Ishikawa (cell line): Measurements from ENCODE around the gene OR14J1.

ENCODE experiments used
- CEBPB ChIP-seq: IDR thresholded peaks from 2 replicates; pipeline ENCODE4 v1.6.1; 2012
- CREB1 ChIP-seq: IDR thresholded peaks from 2 replicates; pipeline ENCODE4 v1.6.1; 2012; ENCODE audit warnings: low read depth
- EGR1 ChIP-seq: IDR thresholded peaks from 2 replicates; pipeline ENCODE4 v1.6.1; 2012
- EP300 ChIP-seq: IDR thresholded peaks from 2 replicates; pipeline ENCODE4 v1.6.1; 2012; ENCODE audit warnings: borderline replicate concordance
- FOXM1 ChIP-seq: IDR thresholded peaks from 2 replicates; pipeline ENCODE4 v1.6.1; 2012; ENCODE audit warnings: low read depth, borderline replicate concordance
- MAX ChIP-seq: IDR thresholded peaks from 2 replicates; pipeline ENCODE4 v1.6.1; 2012
- NFIC ChIP-seq: IDR thresholded peaks from 2 replicates; pipeline ENCODE4 v1.6.1; 2012
- RAD21 ChIP-seq: IDR thresholded peaks from 2 replicates; pipeline ENCODE4 v1.6.1; 2012; ENCODE audit warnings: low read depth
- REST ChIP-seq: IDR thresholded peaks from 2 replicates; pipeline ENCODE4 v1.6.1; 2012; ENCODE audit warnings: low read depth, mild to moderate bottlenecking
- TAF1 ChIP-seq: IDR thresholded peaks from 2 replicates; pipeline ENCODE4 v1.6.1; 2012; ENCODE audit warnings: low read depth, mild to moderate bottlenecking
- TCF12 ChIP-seq: IDR thresholded peaks from 2 replicates; pipeline ENCODE4 v1.6.1; 2012; ENCODE audit warnings: low read depth
- TEAD4 ChIP-seq: IDR thresholded peaks from 2 replicates; pipeline ENCODE4 v1.6.1; 2012
- USF1 ChIP-seq: IDR thresholded peaks from 2 replicates; pipeline ENCODE4 v1.6.1; 2012
- YY1 ChIP-seq: IDR thresholded peaks from 2 replicates; pipeline ENCODE4 v1.6.1; 2012; ENCODE audit warnings: low read depth
- ZBTB7A ChIP-seq: IDR thresholded peaks from 2 replicates; pipeline ENCODE4 v1.6.1; 2012; ENCODE audit warnings: low read depth

Gene OR14J1

GRCh38 chr6:29301316-29301715, at the start of gene OR14J1:
TSS of gene OR14J1 (plus strand) at chr6:29301701. CDS start at chr6:29306690, 4,989 bp downstream.
- no peak for TF ChIP-seq FOXM1
- TF ChIP-seq CREB1, result no peak
- TF ChIP-seq YY1, result no peak
- no peak for TF ChIP-seq TAF1
- TF ChIP-seq CEBPB, result no peak
- no peak for TF ChIP-seq NFIC
- TF ChIP-seq USF1, result no peak
- TF ChIP-seq MAX, result no peak
- TF ChIP-seq RAD21, result no peak
- TF ChIP-seq TEAD4, result no peak
- TF ChIP-seq ZBTB7A, result no peak
- no peak for TF ChIP-seq REST
- no peak for TF ChIP-seq TCF12
- TF ChIP-seq EP300, result no peak
- TF ChIP-seq EGR1, result no peak

GRCh38 chr6:29251736-29252135, 49.8 kb upstream of the OR14J1 start:
- TF ChIP-seq EP300 (no peak), EGR1 (no peak), TCF12 (no peak), USF1 (no peak), NFIC (no peak), CEBPB (no peak), REST (no peak), RAD21 (no peak), TEAD4 (no peak), FOXM1 (no peak), TAF1 (no peak), ZBTB7A (no peak), MAX (no peak), YY1 (no peak), CREB1 (no peak)

GRCh38 chr6:29255530-29255929, 46.0 kb upstream of the OR14J1 start:
- no peak for TF ChIP-seq CREB1
- no peak for TF ChIP-seq TAF1
- no peak for TF ChIP-seq USF1
- TF ChIP-seq RAD21, result no peak

GRCh38 chr6:29259721-29260120, 41.8 kb upstream of the OR14J1 start:
- TF ChIP-seq MAX (no peak), USF1 (no peak), TCF12 (no peak)

- TF ChIP-seq EGR1 (no peak), TEAD4 (no peak), TCF12 (no peak), CEBPB (no peak), ZBTB7A (no peak), NFIC (no peak), FOXM1 (no peak), EP300 (no peak)
These were observed 38.5 kb upstream of the OR14J1 start for GRCh38 chr6:29263001-29263400.

GRCh38 chr6:29294499-29294914, 7.0 kb upstream of the OR14J1 start:
- TF ChIP-seq USF1, result no peak
